Measurements from ENCODE around the gene LRP2.
"Not testable (repeated sequence)": the region's sequence is repeated elsewhere in the genome, so short reads cannot be mapped to it uniquely, and the experiment has no call there.

The LRP2 gene

DNA sequence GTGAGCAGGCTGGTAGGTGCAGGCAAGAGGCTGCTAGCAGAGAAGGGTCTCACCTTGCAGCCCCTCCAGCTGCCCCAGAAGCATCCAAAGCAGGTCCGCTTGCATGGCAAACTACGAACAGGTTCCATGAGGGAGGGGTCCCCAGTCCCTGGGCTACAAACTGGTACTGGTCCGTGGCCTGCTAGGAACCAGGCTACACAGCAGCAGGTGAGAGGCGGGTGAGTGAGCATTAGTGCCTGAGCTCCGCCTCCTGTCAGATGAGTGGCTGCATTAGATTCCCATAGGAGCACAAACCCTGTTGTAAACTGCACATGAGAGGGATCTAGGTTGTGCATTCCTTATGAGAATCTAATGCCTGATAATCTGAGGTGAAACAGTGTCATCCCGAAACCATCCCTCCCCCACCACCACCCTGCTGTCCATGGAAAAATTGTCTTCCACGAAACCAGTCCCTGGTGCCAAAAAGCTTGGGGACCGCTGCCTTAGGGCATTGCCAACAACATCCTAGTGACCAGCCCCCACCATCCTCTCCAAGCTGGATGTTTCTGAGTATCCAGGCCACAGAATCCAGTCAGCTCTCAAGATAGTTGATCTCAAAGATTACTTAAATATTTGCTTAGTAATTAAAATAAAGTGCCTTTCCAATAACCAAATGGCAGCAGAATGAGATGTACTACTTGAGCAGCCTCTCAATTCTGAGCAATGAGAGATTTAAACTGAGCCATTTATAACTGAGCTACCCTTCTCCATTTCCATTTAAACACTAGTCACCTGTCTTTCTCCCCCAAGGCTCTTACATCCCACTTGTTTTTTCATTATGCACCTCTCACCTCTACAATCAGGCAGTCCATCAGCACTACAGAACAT, 32.4 kb downstream of the LRP2 start:
- Histone ChIP-seq H3K9me3 (ENCODE audit: control insufficient read depth, low read length) (no peaks in the 10 kb centered on the region), H3K36me3 (ENCODE audit: control insufficient read depth, insufficient read depth, low read length) (no peaks in the 10 kb centered on the region), H3K27ac (no peak overlapping the region), H3K4me3 (ENCODE audit: low read depth, low read length) (no peak overlapping the region), H3K79me2 (no peaks in the 10 kb centered on the region), H2AFZ (no peak overlapping the region), H3K4me2 (ENCODE audit: low read length) (no peak overlapping the region), H3K4me1 (no peaks in the 10 kb centered on the region), H3K27me3 (ENCODE audit: control insufficient read depth, insufficient read depth, low read length) (no peaks in the 10 kb centered on the region), H3K9ac (no peak overlapping the region)
- no peak for TF ChIP-seq CTCF (IDR thresholded peaks at IDR 0.05)

- Histone ChIP-seq H3K4me1 (no peaks in the 10 kb centered on the region), H3K9me3 (ENCODE audit: control insufficient read depth, low read length) (no peaks in the 10 kb centered on the region), H3K4me3 (ENCODE audit: low read depth, low read length) (no peak overlapping the region), H3K27ac (no peak overlapping the region), H2AFZ (no peak overlapping the region), H3K36me3 (ENCODE audit: control insufficient read depth, insufficient read depth, low read length) (no peaks in the 10 kb centered on the region), H3K27me3 (ENCODE audit: control insufficient read depth, insufficient read depth, low read length) (no peaks in the 10 kb centered on the region), H3K79me2 (no peaks in the 10 kb centered on the region), H3K4me2 (ENCODE audit: low read length) (no peak overlapping the region), H3K9ac (no peak overlapping the region)
- TF ChIP-seq CTCF (IDR thresholded peaks at IDR 0.05), result no peak
Measured at GRCh38 chr2:169328785-169329184, 33.5 kb downstream of the LRP2 start.

GRCh38 chr2:169327837-169328236, 34.5 kb downstream of the LRP2 start:
- H3K36me3 ChIP-seq (ENCODE audit: control insufficient read depth, insufficient read depth, low read length); H3K9me3 ChIP-seq (ENCODE audit: control insufficient read depth, low read length); H3K4me3 ChIP-seq (ENCODE audit: low read depth, low read length); H3K27ac ChIP-seq; H3K79me2 ChIP-seq; H2AFZ ChIP-seq; H3K9ac ChIP-seq; H3K27me3 ChIP-seq (ENCODE audit: control insufficient read depth, insufficient read depth, low read length); H3K4me1 ChIP-seq; H3K4me2 ChIP-seq (ENCODE audit: low read length): not testable (repeated sequence)

DNA sequence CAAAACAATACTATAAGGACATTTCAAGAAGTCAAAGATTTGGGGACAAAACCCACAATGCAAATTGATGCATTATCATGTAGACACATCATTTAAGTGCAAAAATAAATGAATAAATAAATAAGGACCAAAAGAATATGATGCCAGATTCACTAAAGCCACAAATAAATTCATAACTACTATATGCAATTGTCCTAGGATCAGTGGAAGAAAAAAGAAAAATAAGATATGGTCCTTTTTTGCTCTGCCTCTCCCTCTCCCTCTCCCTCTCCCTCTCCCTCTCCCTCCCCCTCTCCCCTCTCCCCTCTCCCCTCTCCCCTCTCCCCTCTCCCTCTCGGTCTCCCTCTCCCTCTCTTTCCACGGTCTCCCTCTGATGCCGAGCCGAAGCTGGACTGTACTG, 36.4 kb downstream of the LRP2 start:
- H2AFZ ChIP-seq; H3K79me2 ChIP-seq; H3K9me3 ChIP-seq (ENCODE audit: control insufficient read depth, low read length); H3K27me3 ChIP-seq (ENCODE audit: control insufficient read depth, insufficient read depth, low read length); H3K27ac ChIP-seq; H3K4me2 ChIP-seq (ENCODE audit: low read length); H3K4me3 ChIP-seq (ENCODE audit: low read depth, low read length); H3K4me1 ChIP-seq; H3K36me3 ChIP-seq (ENCODE audit: control insufficient read depth, insufficient read depth, low read length); H3K9ac ChIP-seq: not testable (repeated sequence)

DNA sequence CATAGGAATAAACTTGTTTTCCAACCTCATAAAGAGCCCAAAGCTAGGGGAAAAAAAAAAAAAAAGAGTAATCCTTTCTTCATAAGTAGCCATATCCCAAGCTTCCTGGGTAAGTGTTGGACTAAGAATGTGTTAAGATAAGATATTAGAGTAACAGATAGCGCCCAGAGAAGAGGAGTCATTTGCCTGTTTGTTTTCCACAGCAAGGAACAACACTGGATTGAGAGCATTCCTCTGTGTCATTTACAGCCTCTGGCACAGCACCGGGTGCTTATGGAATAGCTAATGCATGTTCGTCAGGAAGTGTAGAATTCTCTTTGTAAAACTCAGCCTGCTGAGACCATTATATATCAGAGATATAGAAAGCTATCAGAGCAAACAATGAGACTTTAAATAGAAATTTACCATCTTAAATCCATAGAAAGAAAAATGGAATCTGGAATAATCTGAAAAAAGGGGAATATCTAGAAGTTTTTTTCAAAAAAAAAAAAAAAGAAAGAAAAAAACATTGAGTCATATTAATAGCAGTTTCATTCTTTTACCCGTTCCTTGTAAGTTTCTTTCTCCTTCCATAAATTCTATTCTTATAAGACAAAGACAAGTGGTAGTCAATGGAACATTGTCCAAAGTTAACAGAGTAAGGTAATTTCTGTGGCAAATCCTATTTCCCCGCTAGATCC, 37.6 kb downstream of the LRP2 start:
- H3K27me3 ChIP-seq (ENCODE audit: control insufficient read depth, insufficient read depth, low read length), result no peaks in the 10 kb centered on the region
- no peak for TF ChIP-seq CTCF (IDR thresholded peaks at IDR 0.05)
- H3K9me3 ChIP-seq (ENCODE audit: control insufficient read depth, low read length), result no peaks in the 10 kb centered on the region
- H3K79me2 ChIP-seq, result no peaks in the 10 kb centered on the region
- H3K4me2 ChIP-seq (ENCODE audit: low read length), result no peak overlapping the region
- H2AFZ ChIP-seq, result no peak overlapping the region
- H3K4me3 ChIP-seq (ENCODE audit: low read depth, low read length), result no peak overlapping the region
- H3K4me1 ChIP-seq, result no peaks in the 10 kb centered on the region
- H3K9ac ChIP-seq, result no peak overlapping the region
- H3K27ac ChIP-seq, result no peak overlapping the region
- H3K36me3 ChIP-seq (ENCODE audit: control insufficient read depth, insufficient read depth, low read length), result no peaks in the 10 kb centered on the region
